Mesendoderm (in vitro differentiated cells): Measurements from ENCODE around the gene RCL1. TPM values are rescaled to one million over a fixed set of nuclear protein-coding genes. Genes with fewer than 3 reads are reported as not detected.

Experiments used
- DNase-seq: peaks from one replicate; pipeline ENCODE4 v3.0.0; 2013
- H2AK5ac ChIP-seq: 2 replicates; pipeline ENCODE4 v1.6.1; 2013; ENCODE audit warnings: low read length, inconsistent platforms
- H2BK120ac ChIP-seq: 2 replicates; pipeline ENCODE4 v1.6.1; 2013; ENCODE audit warnings: low read depth, mild to moderate bottlenecking, low read length, moderate library complexity, mixed read lengths
- H2BK15ac ChIP-seq: replicated peaks from 2 replicates; pipeline ENCODE4 v1.6.1; 2013; ENCODE audit warnings: low read depth, mild to moderate bottlenecking, moderate library complexity
- H2BK5ac ChIP-seq: 2 replicates; pipeline ENCODE4 v1.6.1; 2013; ENCODE audit warnings: low read length, inconsistent platforms
- H3K18ac ChIP-seq: 2 replicates; pipeline ENCODE4 v1.6.1; 2013; ENCODE audit warnings: mild to moderate bottlenecking, low read length, mixed read lengths
- H3K23ac ChIP-seq: one replicate; pipeline ENCODE4 v1.6.1; 2013; ENCODE audit warnings: low read length
- H3K27ac ChIP-seq: 2 replicates; pipeline ENCODE4 v1.5.1; 2013; ENCODE audit warnings: low read depth, mild to moderate bottlenecking, inconsistent platforms, low read length, moderate library complexity
- H3K27me3 ChIP-seq: 2 replicates; pipeline ENCODE4 v1.6.1; 2013; ENCODE audit warnings: low read length, control low read depth, mild to moderate bottlenecking, inconsistent platforms; ENCODE audit not compliant: insufficient read depth, poor library complexity
- H3K36me3 ChIP-seq: 2 replicates; pipeline ENCODE4 v1.6.1; 2013; ENCODE audit warnings: low read length, inconsistent platforms; ENCODE audit not compliant: control insufficient read depth, insufficient read depth
- H3K4ac ChIP-seq: one replicate; pipeline ENCODE4 v1.6.1; 2013; ENCODE audit warnings: low read depth, mild to moderate bottlenecking, low read length, moderate library complexity
- H3K4me1 ChIP-seq: 2 replicates; pipeline ENCODE4 v1.6.1; 2013; ENCODE audit warnings: low read depth, low read length, inconsistent platforms; ENCODE audit not compliant: control insufficient read depth
- H3K4me2 ChIP-seq: 2 replicates; pipeline ENCODE4 v1.6.1; 2013; ENCODE audit warnings: low read length
- H3K4me3 ChIP-seq: 2 replicates; pipeline ENCODE4 v1.5.1; 2013; ENCODE audit warnings: mild to moderate bottlenecking, low read length
- H3K56ac ChIP-seq: one replicate; pipeline ENCODE4 v1.6.1; 2013; ENCODE audit warnings: low read length
- H3K79me1 ChIP-seq: 2 replicates; pipeline ENCODE4 v1.6.1; 2013; ENCODE audit warnings: low read length, inconsistent platforms
- H3K79me2 ChIP-seq: 2 replicates; pipeline ENCODE4 v1.6.1; 2013; ENCODE audit warnings: mild to moderate bottlenecking, low read length; ENCODE audit not compliant: control insufficient read depth, insufficient read depth
- H3K9ac ChIP-seq: 2 replicates; pipeline ENCODE4 v1.6.1; 2013; ENCODE audit warnings: low read length, inconsistent platforms
- H4K5ac ChIP-seq: one replicate; pipeline ENCODE4 v1.6.1; 2013; ENCODE audit warnings: low read length
- H4K8ac ChIP-seq: one replicate; pipeline ENCODE4 v1.6.1; 2013; ENCODE audit warnings: low read depth, mild to moderate bottlenecking, control low read depth, low read length, moderate library complexity
- WGBS: extraction: QIAGEN DNeasy Blood & Tissue Kit; methylation state at CpG from one replicate; pipeline ENCODE4 v1.1.7; 2013; ENCODE audit warnings: low lambda C conversion rate, missing lambda C conversion rate; ENCODE audit not compliant: insufficient coverage; ENCODE audit errors: extremely low coverage; 5-methylcytosine and 5-hydroxymethylcytosine counted together
- small RNA-seq: library from polyadenylated mRNA; stranded (forward); fragments of <200 nt; extraction: miRNeasy Mini kit (QIAGEN cat#:217004); gene quantifications from one replicate; pipeline ENCODE3, GENCODE V24; 2013; ENCODE audit not compliant: insufficient read depth

The RCL1 gene

DNA sequence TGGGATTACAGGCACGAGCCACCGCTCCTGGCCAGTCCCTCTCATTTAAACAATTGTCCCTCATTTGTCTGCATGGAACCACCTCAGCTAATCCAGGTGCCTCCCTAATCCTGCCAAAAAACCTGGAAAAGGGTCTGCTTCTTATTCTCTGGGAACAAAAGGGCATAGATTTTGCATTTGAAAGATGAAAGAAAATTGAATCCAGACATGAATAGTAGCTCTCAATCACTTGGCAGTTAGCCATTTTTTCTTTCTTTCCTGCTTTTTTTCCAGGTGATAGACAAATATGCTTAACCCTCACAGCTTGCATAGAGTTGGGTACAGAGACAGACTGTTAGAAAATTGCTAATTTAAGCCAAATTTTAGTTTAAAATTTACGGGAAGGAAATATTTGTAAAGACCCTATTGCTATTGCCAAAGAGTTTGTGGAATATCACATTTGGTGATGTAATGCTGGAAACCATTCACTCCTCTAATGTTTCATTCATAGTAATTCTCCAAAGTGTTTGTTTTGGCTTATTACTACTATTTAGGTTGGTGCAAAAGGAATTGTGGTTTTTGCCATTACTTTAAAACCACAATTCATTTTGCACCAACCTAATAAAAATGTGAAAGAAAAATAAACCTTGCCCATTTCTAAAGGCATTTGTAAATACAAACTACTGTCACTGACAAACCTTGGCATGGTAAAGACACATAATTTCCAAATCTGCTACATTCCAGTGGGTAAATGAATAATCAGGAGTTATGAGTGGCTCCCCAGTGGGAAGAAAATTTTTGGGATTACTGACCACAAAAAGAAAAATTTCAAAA lies 111.8 kb downstream of the RCL1 start:
- Histone ChIP-seq H3K56ac (no peak overlapping the region), H3K4me1 (no peaks in the 10 kb centered on the region), H4K8ac (no peak overlapping the region), H2BK5ac (no peak overlapping the region), H3K18ac (no peak overlapping the region), H3K4me2 (no peak overlapping the region), H3K27me3 (no peaks in the 10 kb centered on the region), H2AK5ac (no peak overlapping the region), H3K4ac (no peak overlapping the region), H2BK120ac (no peak overlapping the region), H3K4me3 (no peak overlapping the region), H2BK15ac (no peak overlapping the region), H3K9ac (no peak overlapping the region), H3K27ac (no peak overlapping the region), H4K5ac (no peak overlapping the region), H3K79me2 (no peaks in the 10 kb centered on the region), H3K36me3 (no peaks in the 10 kb centered on the region), H3K23ac (no peak overlapping the region), H3K79me1 (no peaks in the 10 kb centered on the region)
- WGBS: no CpG with 5 or more reads among the region's 3 CpGs
- no peak for DNase-seq

DNA sequence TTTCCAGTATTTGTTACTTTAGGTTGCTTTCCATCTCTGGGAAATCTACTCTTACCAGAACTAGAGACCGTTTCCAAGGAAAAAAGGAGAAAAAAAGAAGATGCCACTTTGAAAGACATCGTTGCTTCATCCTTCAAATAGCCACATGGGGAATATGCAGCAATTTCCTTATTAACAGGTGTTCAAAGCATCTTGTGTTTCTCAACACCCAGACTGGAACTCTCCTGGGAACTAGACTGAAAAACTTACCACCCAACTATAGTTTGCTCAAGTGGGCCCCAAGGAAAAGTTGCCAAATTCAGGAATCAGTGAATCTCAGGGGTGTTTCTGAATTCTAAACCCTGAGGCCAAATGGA lies 112.4 kb downstream of the RCL1 start:
- no CpG with 5 or more reads among the region's 2 CpGs for WGBS
- no peak for DNase-seq
- Histone ChIP-seq H4K5ac (no peak overlapping the region), H3K79me2 (no peaks in the 10 kb centered on the region), H3K4ac (no peak overlapping the region), H3K23ac (no peak overlapping the region), H2BK120ac (no peak overlapping the region), H2BK5ac (no peak overlapping the region), H3K79me1 (no peaks in the 10 kb centered on the region), H2BK15ac (no peak overlapping the region), H4K8ac (no peak overlapping the region), H3K4me1 (no peaks in the 10 kb centered on the region), H3K9ac (no peak overlapping the region), H3K4me2 (no peak overlapping the region), H3K27ac (no peak overlapping the region), H3K18ac (no peak overlapping the region), H3K4me3 (no peak overlapping the region), H2AK5ac (no peak overlapping the region), H3K56ac (no peak overlapping the region), H3K27me3 (no peaks in the 10 kb centered on the region), H3K36me3 (no peaks in the 10 kb centered on the region)

Small RNAs within 50 kb of the gene (small RNA-seq; reads per million reads assigned to genes)
- gene AL158147.1 (not detected), gene MIR101-2 (not detected)
